HepG2 (cell line): ENCODE results near the gene POGK. TPM values are rescaled to one million over a fixed set of nuclear protein-coding genes. Genes with fewer than 3 reads are reported as not detected.

ENCODE experiments used
- CCAR2 ChIP-seq: fragments of 200-400 bp; formaldehyde crosslinking; optimal IDR thresholded peaks from 2 replicates; pipeline ENCODE3; 2018; ENCODE audit warnings: low read depth, mild to moderate bottlenecking, low read length, moderate library complexity
- CHCHD3 ChIP-seq: sonication (generic); formaldehyde crosslinking; IDR thresholded peaks from 2 replicates; pipeline ENCODE4 v1.8.0; 2022; ENCODE audit warnings: mild to moderate bottlenecking, missing genetic modification reagents, moderate library complexity
- ELF1 ChIP-seq: sonication (generic); formaldehyde crosslinking; IDR thresholded peaks from 2 replicates; pipeline ENCODE4 v1.4.0; 2020; ENCODE audit warnings: missing genetic modification reagents
- HNF1A ChIP-seq, 2 experiments: sonication (generic) in 1 of 2; formaldehyde crosslinking in 1 of 2; IDR thresholded peaks; 2 replicates each; pipeline versions ENCODE4 v1.4.0 to v1.6.1; 2016 to 2020; ENCODE audit warnings: borderline replicate concordance in 1 of 2, low read depth in 1 of 2, mild to moderate bottlenecking in 1 of 2, missing genetic modification reagents in 1 of 2
- HNRNPUL1 ChIP-seq: fragments of 200-400 bp; formaldehyde crosslinking; IDR thresholded peaks from 2 replicates; pipeline ENCODE4 v1.6.1; 2017; ENCODE audit warnings: low read depth, mild to moderate bottlenecking, low read length, moderate library complexity
- JUN ChIP-seq: sonication (generic); formaldehyde crosslinking; IDR thresholded peaks from 2 replicates; pipeline ENCODE4 v1.4.0; 2020; ENCODE audit warnings: mild to moderate bottlenecking, missing genetic modification reagents
- NFAT5 ChIP-seq: sonication (generic); formaldehyde crosslinking; IDR thresholded peaks from 2 replicates; pipeline ENCODE4 v1.4.0; 2020; ENCODE audit warnings: missing genetic modification reagents
- PHF8 ChIP-seq: sonication (generic); formaldehyde crosslinking; IDR thresholded peaks from 2 replicates; pipeline ENCODE4 v1.5.0; 2020; ENCODE audit warnings: missing genetic modification reagents
- REST ChIP-seq, 2 experiments: IDR thresholded peaks; 2 replicates each; pipeline ENCODE4 v1.6.1; 2011 to 2012; ENCODE audit warnings: low read length in 2 of 2, borderline replicate concordance in 1 of 2, low read depth in 1 of 2, mild to moderate bottlenecking in 1 of 2, moderate library complexity in 1 of 2
- SAP130 ChIP-seq: IDR thresholded peaks from 2 replicates; pipeline ENCODE4 v1.6.1; 2016; ENCODE audit warnings: low read depth
- STAG1 ChIP-seq: sonication (generic); formaldehyde crosslinking; IDR thresholded peaks from 2 replicates; pipeline ENCODE4 v1.4.0; 2020; ENCODE audit warnings: missing genetic modification reagents
- THRA ChIP-seq: sonication (generic); formaldehyde crosslinking; IDR thresholded peaks from 2 replicates; pipeline ENCODE4 v1.4.0; 2020; ENCODE audit warnings: missing genetic modification reagents, borderline replicate concordance
- ZFP82 ChIP-seq: sonication (generic); formaldehyde crosslinking; IDR thresholded peaks from 2 replicates; pipeline ENCODE4 v1.5.1; 2020; ENCODE audit warnings: mild to moderate bottlenecking, missing genetic modification reagents, borderline replicate concordance
- ZNF558 ChIP-seq: sonication (generic); formaldehyde crosslinking; IDR thresholded peaks from 2 replicates; pipeline ENCODE4 v1.9.0; 2022; ENCODE audit warnings: mild to moderate bottlenecking, missing genetic modification reagents, borderline replicate concordance
- ZNF879 ChIP-seq: sonication (generic); formaldehyde crosslinking; IDR thresholded peaks from 2 replicates; pipeline ENCODE4 v1.8.1; 2023; ENCODE audit warnings: missing genetic modification reagents
- polyA plus RNA-seq, 8 experiments: library from polyadenylated mRNA; depleted of rRNA in 3 of 8; stranded (reverse) in 7 of 8; unstranded in 1 of 8; fragments of >200 nt; fragmentation: Illumina TruSeq in 4 of 8; extraction: Trizol in 4 of 8; gene quantifications; 2 replicates each; pipeline versions ENCODE4 v1.2.1 to v1.2.3, GENCODE V29; 2011 to 2016; ENCODE audit warnings: low read depth in 4 of 8, missing spikeins in 1 of 8, mixed read lengths in 1 of 8; ENCODE audit not compliant: insufficient read depth in 1 of 8
- total RNA-seq, 5 experiments: library from RNA; depleted of rRNA; stranded (reverse); fragments of >200 nt; fragmentation: Illumina TruSeq; extraction: Trizol; gene quantifications; 2 replicates each; pipeline ENCODE4 v1.2.3, GENCODE V29; 2016; ENCODE audit warnings: low read depth in 1 of 5

POGK gene
- total and polyA plus RNA-seq, 2 of the 13 experiments (the other 11 are each of a cell fraction or from before 2014, with no cell fraction given) = 4.8 to 16.2 TPM

- TF ChIP-seq HNRNPUL1 (no peak), CHCHD3 (CRISPR knock-in tag) (no peak), CCAR2 (no peak), REST (IDR thresholded peaks at IDR 0.05; ENCODE audit: borderline replicate concordance in 1 of 2, low read depth in 1 of 2, low read length in 2 of 2) (0 out of 4 replicates have a peak, but pooled peaks of 1 of the 2 experiments have one; percentile 22), ELF1 (CRISPR knock-in tag) (no peak), SAP130 (CRISPR knock-in tag) (peak; percentile 56; the same call in 1 of the 2 replicates), NFAT5 (no peak), THRA (CRISPR knock-in tag) (peak; percentile 48; the same call in 1 of the 2 replicates), JUN (CRISPR knock-in tag) (no peak), ZFP82 (CRISPR knock-in tag) (no peak), STAG1 (CRISPR knock-in tag) (no peak), PHF8 (no peak), HNF1A (IDR thresholded peaks at IDR 0.05; ENCODE audit: low read depth) (no peak), HNF1A (CRISPR knock-in tag; IDR thresholded peaks at IDR 0.05; ENCODE audit: borderline replicate concordance) (no peak), ZNF558 (CRISPR knock-in tag) (no peak), ZNF879 (no peak)
These were observed 35.2 kb downstream of the POGK start (continued) for GRCh38 chr1:166874464-166874863.
